ENCODE results near the gene SCAND1.
A peak's percentile ranks its signal among the peaks of the same experiment; 100 is the strongest.
"Not testable (repeated sequence)": the region's sequence is repeated elsewhere in the genome, so short reads cannot be mapped to it uniquely, and the experiment has no call there.

Gene SCAND1

DNA sequence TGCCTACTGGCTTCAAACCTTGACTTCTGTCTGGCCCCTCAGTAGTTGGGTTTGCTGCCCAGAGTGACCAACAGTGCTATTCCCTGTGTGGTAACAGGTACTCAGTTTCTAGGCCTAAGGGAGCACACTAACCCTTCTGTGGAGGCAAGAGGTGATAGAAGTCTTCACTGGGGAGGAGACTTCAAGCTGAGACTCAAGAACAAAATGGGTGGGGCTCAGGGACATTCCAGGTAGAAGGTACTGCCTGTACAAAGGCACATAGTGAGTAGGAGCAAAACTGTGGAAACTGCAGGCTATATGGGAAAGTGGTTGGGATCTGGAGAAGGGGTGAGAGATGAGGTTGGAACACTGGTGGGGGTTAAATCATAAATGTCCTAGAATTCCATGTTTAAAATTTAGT is 2.3 kb upstream of the SCAND1 start:
- no peak for DNase-seq

- no peak for DNase-seq
These were observed 577 bp upstream of the SCAND1 start for GRCh38 chr20:35954907-35955251.

GRCh38 chr20:35953387-35954199 is 709 bp downstream of the SCAND1 start:
- no peak for DNase-seq

DNA sequence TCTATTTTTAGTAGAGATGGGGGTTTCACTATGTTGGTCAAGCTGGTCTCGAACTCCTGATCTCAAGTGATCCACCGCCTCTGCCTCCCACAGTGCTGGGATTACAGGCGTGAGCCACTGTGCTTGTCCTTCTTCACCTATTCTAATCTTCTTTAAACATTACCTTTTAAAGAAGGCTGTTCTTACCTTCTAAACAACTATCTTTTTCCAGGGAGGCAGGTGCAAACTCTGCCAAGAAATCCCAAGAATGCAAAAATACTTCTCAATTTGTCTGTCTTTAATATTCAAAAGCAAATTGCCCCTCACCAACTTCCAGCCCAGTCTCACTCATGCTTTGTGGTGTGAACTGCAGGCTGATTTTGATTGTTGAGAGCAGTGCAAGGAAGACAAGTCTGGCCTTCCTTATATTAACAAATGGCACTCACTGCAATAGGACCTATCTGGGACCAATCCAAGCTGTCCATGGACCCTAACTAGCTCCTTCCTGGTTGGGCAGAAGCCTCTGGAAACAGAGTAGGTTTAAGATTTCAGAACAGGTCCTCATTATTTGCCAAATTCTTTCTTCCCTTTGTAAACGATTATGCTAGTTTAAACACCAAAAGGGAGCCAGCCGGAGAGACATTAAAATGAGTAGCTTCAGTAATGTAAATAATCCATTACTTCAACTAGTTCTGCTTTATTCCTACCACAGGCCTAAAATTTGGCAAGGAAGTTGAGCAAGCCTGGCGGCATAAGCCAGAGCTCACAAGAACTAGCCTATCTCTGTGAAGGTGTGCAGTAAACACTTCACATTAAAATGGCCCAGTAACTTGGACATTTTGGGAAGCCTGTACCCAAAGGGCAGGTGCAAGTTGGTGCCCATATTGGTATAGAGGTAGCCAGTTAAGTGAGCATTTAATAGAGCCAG is 1.6 kb downstream of the SCAND1 start:
- no peak for DNase-seq

GRCh38 chr20:35952080-35952479 is 2.2 kb downstream of the SCAND1 start:
- not testable (repeated sequence) for DNase-seq

GRCh38 chr20:35950093-35950492 is 4.2 kb downstream of the SCAND1 start:
- no peak for DNase-seq

GRCh38 chr20:35947907-35948306 is 6.4 kb downstream of the SCAND1 start:
- DNase-seq: no peak

DNA sequence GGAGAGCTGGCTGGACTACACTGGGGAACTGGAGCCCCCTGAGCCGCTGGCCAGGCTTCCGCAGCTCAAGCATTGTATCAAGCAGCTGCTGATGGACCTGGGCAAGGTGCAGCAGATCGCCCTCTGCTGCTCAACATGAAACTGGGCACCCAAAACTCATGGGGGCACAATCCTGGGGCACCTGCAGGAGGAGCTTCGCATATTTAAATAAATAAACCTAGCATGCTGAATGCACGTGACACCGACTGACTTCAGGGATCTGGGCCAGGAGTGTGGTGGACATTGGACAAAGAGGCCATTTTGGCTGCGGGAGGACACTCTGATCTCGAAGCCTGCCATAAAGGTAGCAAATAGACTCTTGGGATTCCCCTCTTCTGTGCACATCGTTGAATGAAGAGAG is 6.8 kb downstream of the SCAND1 start:
- DNase-seq: no peak

DNA sequence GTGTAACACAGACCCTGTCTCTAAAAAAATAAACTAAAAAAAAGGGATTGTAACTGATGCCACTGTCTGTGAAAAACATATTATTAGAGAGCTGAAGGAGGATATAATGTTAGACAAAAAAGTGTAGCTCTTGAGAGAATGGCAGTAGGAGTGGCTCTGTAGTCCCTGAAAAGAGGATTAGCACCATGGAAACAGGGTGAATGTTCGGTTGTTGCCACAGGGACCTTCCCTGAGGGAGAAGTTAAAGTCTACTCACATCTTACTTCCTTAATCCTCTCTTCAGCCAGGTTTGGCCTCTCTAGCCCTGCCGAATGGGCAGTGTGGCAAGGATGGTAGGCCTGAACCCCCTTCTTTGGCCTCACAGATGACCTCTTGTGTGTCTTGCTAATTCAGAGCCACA is 12.1 kb downstream of the SCAND1 start:
- peak; percentile 62 for DNase-seq

GRCh38 chr20:35941620-35942019 is 12.7 kb downstream of the SCAND1 start:
- no peak for DNase-seq

DNA sequence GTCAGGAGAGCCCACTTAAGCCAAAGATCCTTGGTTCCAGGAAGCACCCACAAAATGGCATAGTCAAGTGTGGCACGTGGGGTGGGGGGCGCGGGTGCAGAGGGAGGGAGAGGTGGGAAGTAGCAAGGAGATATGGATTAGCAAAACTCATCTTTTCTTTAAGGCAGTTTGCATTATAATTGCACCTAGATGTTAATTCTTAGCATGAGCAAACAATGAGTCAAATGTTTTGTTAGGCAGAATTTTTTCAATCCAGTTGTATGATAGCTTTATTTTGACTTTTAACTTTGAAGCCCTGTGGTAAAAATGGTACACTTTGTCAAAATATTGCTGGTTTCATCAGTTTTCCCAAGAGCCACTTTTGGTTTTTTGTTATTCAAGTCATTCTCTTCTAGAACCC is 15.0 kb downstream of the SCAND1 start:
- no peak for DNase-seq

GRCh38 chr20:35934050-35934449 is 20.3 kb downstream of the SCAND1 start:
- DNase-seq: no peak

- no peak for DNase-seq
These were observed 25.0 kb downstream of the SCAND1 start for GRCh38 chr20:35929301-35929700.

DNA sequence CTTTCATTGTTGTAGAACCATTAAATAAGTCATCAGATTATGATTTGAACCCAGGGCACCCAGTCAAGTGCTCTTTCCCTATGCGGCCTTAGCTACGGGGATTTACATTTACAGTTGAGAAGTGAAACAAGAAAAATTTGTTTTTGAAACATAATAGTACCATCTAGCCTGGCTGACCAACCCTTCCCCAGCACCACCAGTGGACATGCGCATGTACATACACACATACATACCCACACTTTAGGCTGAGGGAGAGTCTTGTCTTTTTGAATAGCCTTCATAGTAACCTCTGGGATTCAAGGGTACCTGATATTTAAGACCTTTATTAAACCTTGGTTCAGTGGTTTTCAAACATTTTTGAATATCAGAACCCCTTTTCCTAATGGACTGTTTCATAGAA is 33.8 kb downstream of the SCAND1 start:
- no peak for DNase-seq

- no peak for DNase-seq
These were observed 36.3 kb downstream of the SCAND1 start for GRCh38 chr20:35918021-35918420.

DNA sequence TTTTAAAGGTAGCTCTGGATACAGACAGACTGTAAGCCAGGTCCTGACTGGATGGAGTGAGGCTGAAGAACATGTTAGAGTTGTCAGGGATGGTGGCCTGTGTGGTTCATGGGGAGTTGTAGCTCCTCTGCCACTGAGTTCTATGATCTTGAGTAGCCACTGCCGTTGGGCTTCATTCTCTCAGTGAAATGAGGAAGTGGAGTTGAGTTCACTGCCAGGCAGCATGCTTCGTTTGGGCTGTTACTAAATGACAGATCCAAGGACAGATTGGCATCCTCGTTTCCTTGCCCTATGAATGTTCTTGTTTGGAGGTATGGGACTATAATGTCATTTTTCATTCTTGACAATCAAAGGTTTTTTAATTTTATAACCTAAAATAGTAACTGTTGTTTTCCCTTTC is 37.2 kb downstream of the SCAND1 start:
- no peak for DNase-seq

DNA sequence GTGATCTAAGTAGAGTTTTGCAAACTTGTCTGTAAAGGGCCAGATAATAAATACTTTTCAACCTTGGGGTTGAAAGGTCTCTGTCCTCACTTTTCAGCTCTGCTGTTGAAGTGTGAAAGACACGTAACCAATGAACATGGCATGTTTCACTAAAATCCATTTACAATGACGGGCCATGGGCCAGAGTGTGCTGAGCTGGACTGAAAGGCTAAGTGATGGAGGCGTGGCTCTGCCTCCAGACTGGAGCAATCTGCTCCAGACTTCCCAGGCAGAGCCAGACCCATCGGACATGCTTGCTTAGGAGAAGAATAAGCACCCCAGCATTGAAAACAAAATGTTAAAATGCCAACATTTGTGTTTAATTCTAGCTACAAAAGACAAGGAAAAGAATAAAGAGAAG is 41.4 kb downstream of the SCAND1 start:
- DNase-seq: no peak

- no peak for DNase-seq
These were observed 44.0 kb downstream of the SCAND1 start for GRCh38 chr20:35910254-35910653.

DNA sequence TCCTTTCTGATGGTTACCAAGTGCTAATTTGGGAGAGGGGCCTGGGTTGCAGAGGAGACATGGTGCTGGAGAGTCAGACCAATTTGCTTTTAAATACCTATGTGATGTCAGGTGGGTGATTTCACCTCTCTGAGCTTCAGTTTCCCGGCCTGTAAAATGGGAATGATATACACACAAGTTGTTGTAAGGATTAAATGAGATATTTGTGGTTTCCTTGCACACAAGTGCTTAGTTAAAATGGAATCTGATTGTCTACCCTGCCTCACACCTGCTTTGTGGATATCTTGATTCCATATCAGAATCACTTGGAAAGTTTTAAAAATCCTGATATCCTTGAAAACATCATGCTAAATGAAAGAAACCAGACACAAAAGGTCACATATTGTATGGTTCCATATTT is 44.5 kb downstream of the SCAND1 start:
- no peak for DNase-seq

GRCh38 chr20:35909176-35909575 is 45.1 kb downstream of the SCAND1 start:
- DNase-seq: no peak

- DNase-seq: no peak
These were observed 46.3 kb downstream of the SCAND1 start for GRCh38 chr20:35908007-35908406.

GRCh38 chr20:35907017-35907701 is 47.1 kb downstream of the SCAND1 start:
- no peak for DNase-seq

DNA sequence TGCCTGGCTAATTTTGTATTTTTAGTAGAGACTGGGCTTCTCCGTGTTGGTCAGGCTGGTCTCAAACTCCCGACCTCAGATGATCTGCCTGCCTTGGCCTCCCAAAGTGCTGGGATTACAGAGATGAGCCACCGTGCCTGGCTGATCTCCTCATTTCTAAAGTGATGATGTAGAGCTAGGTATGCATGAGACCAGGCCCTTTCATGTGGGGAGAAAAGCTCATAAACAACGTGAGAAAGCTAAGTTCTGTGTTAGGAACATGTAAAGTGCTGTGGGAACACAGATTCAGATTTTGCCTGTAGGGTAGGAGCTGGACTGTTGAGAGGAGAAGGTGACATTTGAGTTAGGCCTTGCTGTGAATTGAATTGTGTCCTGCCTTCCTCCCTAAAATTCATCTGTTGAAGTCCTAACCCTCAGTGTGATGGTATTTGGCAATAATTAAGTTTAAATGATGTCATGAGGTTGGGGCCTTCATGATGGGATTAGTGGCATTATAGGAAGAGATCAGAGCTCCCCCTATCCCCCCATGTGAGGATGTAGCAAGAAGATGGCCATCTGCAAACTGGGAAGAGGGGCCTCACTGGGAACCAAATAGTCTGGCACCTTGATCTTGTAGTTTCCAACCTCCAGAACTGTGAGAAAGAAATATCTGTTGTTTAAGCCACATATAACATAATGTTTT is 49.2 kb downstream of the SCAND1 start:
- no peak for DNase-seq

Data from NCI-H524 treated with DMSO at 0.1 percent for 48 hours (cell line).